Activated naive CD4-positive, alpha-beta T cell treated with anti-CD3 and anti-CD28 coated beads, Interleukin-2, amount 10 ng/mL, durations not matched to agents 7 days and 5 days (primary cell): Measurements from ENCODE around the gene PDP2.

ENCODE experiments used
- CTCF ChIA-PET: fragments of 350-600 bp; sonication (Branson Sonifier 250); formaldehyde crosslinking; loops from one replicate; lab custom pipeline; 2021; ENCODE audit warnings: antibody characterized with exemption; lab: Charles Lee
- DNase-seq: peaks from one replicate; pipeline ENCODE4 v3.0.0-alpha.2; 2020
- H3K27ac Mint-ChIP-seq: one replicate; pipeline ENCODE4 v1.8.0; 2021; ENCODE audit warnings: mild to moderate bottlenecking, moderate library complexity, mixed read lengths
- H3K27me3 Mint-ChIP-seq: one replicate; pipeline ENCODE4 v1.8.0; 2021; ENCODE audit warnings: mild to moderate bottlenecking, mixed read lengths
- H3K36me3 Mint-ChIP-seq: one replicate; pipeline ENCODE4 v1.8.0; 2021; ENCODE audit warnings: mixed read lengths
- H3K4me1 Mint-ChIP-seq: one replicate; pipeline ENCODE4 v1.8.0; 2021; ENCODE audit warnings: mixed read lengths
- H3K4me3 Mint-ChIP-seq: one replicate; pipeline ENCODE4 v1.8.0; 2021; ENCODE audit warnings: mild to moderate bottlenecking, moderate library complexity, mixed read lengths
- H3K9me3 Mint-ChIP-seq: one replicate; pipeline ENCODE4 v1.8.0; 2021; ENCODE audit warnings: mixed read lengths

PDP2 gene

GRCh38 chr16:66916518-66916917 is 36.2 kb downstream of the PDP2 start:
- H3K4me1 Mint-ChIP-seq, result no peaks in the 10 kb centered on the region
- no peak overlapping the region for H3K27ac Mint-ChIP-seq
- peaks cover 73% of the 10 kb centered on the region for H3K27me3 Mint-ChIP-seq
- no peak overlapping the region for H3K4me3 Mint-ChIP-seq
- H3K9me3 Mint-ChIP-seq, result no peaks in the 10 kb centered on the region
- CTCF ChIA-PET, result interaction anchor here (1.2 to 6.4 kb wide), 2 partner anchors 12 to 22 kb away, joined by 5 to 36 read pairs; no protein-coding TSS in a partner anchor
- DNase-seq, result no peak
- H3K36me3 Mint-ChIP-seq, result no peaks in the 10 kb centered on the region

GRCh38 chr16:66917741-66918140 is 37.4 kb downstream of the PDP2 start:
- no peak overlapping the region for H3K4me3 Mint-ChIP-seq
- no peaks in the 10 kb centered on the region for H3K4me1 Mint-ChIP-seq
- no peak overlapping the region for H3K27ac Mint-ChIP-seq
- H3K9me3 Mint-ChIP-seq, result no peaks in the 10 kb centered on the region
- H3K27me3 Mint-ChIP-seq, result peaks cover 77% of the 10 kb centered on the region
- CTCF ChIA-PET, result interaction anchor here (1.2 to 6.4 kb wide), 3 partner anchors 9 to 27 kb away, joined by 3 to 36 read pairs (median 4); no protein-coding TSS in a partner anchor
- H3K36me3 Mint-ChIP-seq, result no peaks in the 10 kb centered on the region
- no peak for DNase-seq

GRCh38 chr16:66918355-66918754 is 38.0 kb downstream of the PDP2 start:
- DNase-seq, result no peak
- H3K27ac Mint-ChIP-seq, result no peak overlapping the region
- H3K36me3 Mint-ChIP-seq, result no peaks in the 10 kb centered on the region
- no peaks in the 10 kb centered on the region for H3K4me1 Mint-ChIP-seq
- H3K27me3 Mint-ChIP-seq, result peaks cover 83% of the 10 kb centered on the region
- H3K4me3 Mint-ChIP-seq, result no peak overlapping the region
- H3K9me3 Mint-ChIP-seq, result no peaks in the 10 kb centered on the region
- CTCF ChIA-PET, result interaction anchor here (1.2 to 6.4 kb wide), 5 partner anchors 9 to 28 kb away, joined by 3 to 36 read pairs (median 7); no protein-coding TSS in a partner anchor

- Mint-ChIP-seq H3K36me3 (no peaks in the 10 kb centered on the region), H3K27ac (no peak within 1 kb of the TSS), H3K27me3 (peaks cover 86% of the 10 kb centered on the region), H3K4me1 (peaks cover 4% of the 10 kb centered on the region), H3K4me3 (no peak within 1 kb of the TSS), H3K9me3 (no peaks in the 10 kb centered on the region)
- CTCF ChIA-PET, result interaction anchor here (1.4 to 6.4 kb wide), 5 partner anchors 9 to 29 kb away, joined by 3 to 36 read pairs (median 7); no protein-coding TSS in a partner anchor
- no peak for DNase-seq
Measured at GRCh38 chr16:66918803-66919568, 38.7 kb downstream of the PDP2 start, which contains the start of gene CDH16. Gene CDH16 (minus strand): TSS chr16:66918885. CDS start chr16:66918065, 820 bp downstream.

- DNase-seq, result no peak
- CTCF ChIA-PET, result interaction anchor here (1.4 to 6.4 kb wide), 4 partner anchors 9 to 28 kb away, joined by 3 to 36 read pairs (median 8); no protein-coding TSS in a partner anchor
- no peak overlapping the region for H3K27ac Mint-ChIP-seq
- peaks cover 8% of the 10 kb centered on the region for H3K4me1 Mint-ChIP-seq
- no peaks in the 10 kb centered on the region for H3K36me3 Mint-ChIP-seq
- H3K9me3 Mint-ChIP-seq, result no peaks in the 10 kb centered on the region
- no peak overlapping the region for H3K4me3 Mint-ChIP-seq
- H3K27me3 Mint-ChIP-seq, result peaks cover 91% of the 10 kb centered on the region
Measured at GRCh38 chr16:66919569-66920298, 39.4 kb downstream of the PDP2 start.

- Mint-ChIP-seq H3K9me3 (no peaks in the 10 kb centered on the region), H3K36me3 (no peaks in the 10 kb centered on the region), H3K27me3 (peaks cover 91% of the 10 kb centered on the region), H3K27ac (no peak overlapping the region), H3K4me1 (peaks cover 9% of the 10 kb centered on the region), H3K4me3 (no peak overlapping the region)
- CTCF ChIA-PET, result interaction anchor here (1.4 to 6.4 kb wide), 3 partner anchors 8 to 27 kb away, joined by 3 to 36 read pairs (median 9); no protein-coding TSS in a partner anchor
- DNase-seq, result no peak
Measured at GRCh38 chr16:66920299-66920590, 39.9 kb downstream of the PDP2 start.

DNA sequence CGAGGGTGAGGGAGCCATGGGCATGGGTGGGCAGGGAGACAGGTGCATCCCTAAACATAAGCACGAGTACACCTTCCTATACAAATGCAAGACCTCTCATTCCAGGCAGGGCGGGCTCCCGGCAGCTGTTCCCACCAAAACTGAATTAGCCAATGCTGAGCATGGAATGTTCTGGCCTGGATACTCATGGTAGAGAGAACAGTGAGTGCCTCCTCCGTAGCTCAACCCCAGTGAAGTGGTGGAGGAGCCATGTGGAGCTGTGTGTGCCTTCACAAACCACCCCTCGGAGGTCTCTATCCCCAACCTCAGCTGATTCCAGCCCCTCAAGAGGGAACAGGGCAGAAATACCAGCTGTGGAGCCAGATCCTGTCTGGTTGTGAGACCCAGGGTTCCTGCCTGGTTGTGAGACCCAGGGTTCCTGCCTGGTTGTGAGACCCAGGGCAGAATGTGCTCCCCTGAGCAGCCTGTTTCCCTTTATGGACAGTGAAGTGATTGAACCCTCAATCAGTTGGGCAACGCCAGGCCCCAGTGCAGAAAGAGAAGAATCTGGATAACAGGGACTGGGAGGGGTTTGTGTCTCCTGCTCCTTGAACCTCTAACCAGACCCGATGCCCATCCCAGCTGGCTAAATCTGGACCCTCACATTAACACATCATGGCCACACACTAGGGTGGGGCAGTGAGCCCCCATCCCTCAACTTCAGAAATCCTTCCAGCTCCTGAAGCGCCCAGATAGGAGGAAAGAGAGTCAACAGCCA is 40.8 kb downstream of the PDP2 start:
- Mint-ChIP-seq H3K36me3 (no peaks in the 10 kb centered on the region), H3K4me3 (no peak overlapping the region), H3K27me3 (peaks cover 91% of the 10 kb centered on the region), H3K27ac (no peak overlapping the region), H3K4me1 (peaks cover 16% of the 10 kb centered on the region), H3K9me3 (no peaks in the 10 kb centered on the region)
- CTCF ChIA-PET, result interaction anchor here (0.9 to 6.4 kb wide), 3 partner anchors 10 to 27 kb away, joined by 3 to 36 read pairs (median 4); no protein-coding TSS in a partner anchor
- no peak for DNase-seq

- no peak for DNase-seq
- H3K4me1 Mint-ChIP-seq, result peaks cover 16% of the 10 kb centered on the region
- no peaks in the 10 kb centered on the region for H3K36me3 Mint-ChIP-seq
- no peaks in the 10 kb centered on the region for H3K9me3 Mint-ChIP-seq
- peaks cover 95% of the 10 kb centered on the region for H3K27me3 Mint-ChIP-seq
- CTCF ChIA-PET, result interaction anchor here (0.9 to 1.2 kb wide), 3 partner anchors 9 to 27 kb away, joined by 3 to 4 read pairs (median 3); no protein-coding TSS in a partner anchor
- H3K27ac Mint-ChIP-seq, result no peak overlapping the region
- H3K4me3 Mint-ChIP-seq, result no peak overlapping the region
Measured at GRCh38 chr16:66921729-66922450, 41.6 kb downstream of the PDP2 start.

- H3K27me3 Mint-ChIP-seq, result peaks cover 91% of the 10 kb centered on the region
- no peak overlapping the region for H3K27ac Mint-ChIP-seq
- no peaks in the 10 kb centered on the region for H3K9me3 Mint-ChIP-seq
- no peak overlapping the region for H3K4me3 Mint-ChIP-seq
- CTCF ChIA-PET, result interaction anchor here (1.0 to 7.1 kb wide), 2 partner anchors 10 to 26 kb away, joined by 3 to 135 read pairs; no protein-coding TSS in a partner anchor
- peaks cover 19% of the 10 kb centered on the region for H3K4me1 Mint-ChIP-seq
- H3K36me3 Mint-ChIP-seq, result no peaks in the 10 kb centered on the region
- DNase-seq, result no peak
Measured at GRCh38 chr16:66923247-66923731, 43.0 kb downstream of the PDP2 start.

GRCh38 chr16:66923866-66924265 is 43.6 kb downstream of the PDP2 start:
- DNase-seq, result no peak
- peaks cover 87% of the 10 kb centered on the region for H3K27me3 Mint-ChIP-seq
- no peaks in the 10 kb centered on the region for H3K9me3 Mint-ChIP-seq
- H3K4me3 Mint-ChIP-seq, result no peak overlapping the region
- no peaks in the 10 kb centered on the region for H3K36me3 Mint-ChIP-seq
- CTCF ChIA-PET, result interaction anchor here (1.0 to 7.1 kb wide), 2 partner anchors 10 to 27 kb away, joined by 3 to 135 read pairs; no protein-coding TSS in a partner anchor
- H3K27ac Mint-ChIP-seq, result no peak overlapping the region
- peaks cover 19% of the 10 kb centered on the region for H3K4me1 Mint-ChIP-seq

DNA sequence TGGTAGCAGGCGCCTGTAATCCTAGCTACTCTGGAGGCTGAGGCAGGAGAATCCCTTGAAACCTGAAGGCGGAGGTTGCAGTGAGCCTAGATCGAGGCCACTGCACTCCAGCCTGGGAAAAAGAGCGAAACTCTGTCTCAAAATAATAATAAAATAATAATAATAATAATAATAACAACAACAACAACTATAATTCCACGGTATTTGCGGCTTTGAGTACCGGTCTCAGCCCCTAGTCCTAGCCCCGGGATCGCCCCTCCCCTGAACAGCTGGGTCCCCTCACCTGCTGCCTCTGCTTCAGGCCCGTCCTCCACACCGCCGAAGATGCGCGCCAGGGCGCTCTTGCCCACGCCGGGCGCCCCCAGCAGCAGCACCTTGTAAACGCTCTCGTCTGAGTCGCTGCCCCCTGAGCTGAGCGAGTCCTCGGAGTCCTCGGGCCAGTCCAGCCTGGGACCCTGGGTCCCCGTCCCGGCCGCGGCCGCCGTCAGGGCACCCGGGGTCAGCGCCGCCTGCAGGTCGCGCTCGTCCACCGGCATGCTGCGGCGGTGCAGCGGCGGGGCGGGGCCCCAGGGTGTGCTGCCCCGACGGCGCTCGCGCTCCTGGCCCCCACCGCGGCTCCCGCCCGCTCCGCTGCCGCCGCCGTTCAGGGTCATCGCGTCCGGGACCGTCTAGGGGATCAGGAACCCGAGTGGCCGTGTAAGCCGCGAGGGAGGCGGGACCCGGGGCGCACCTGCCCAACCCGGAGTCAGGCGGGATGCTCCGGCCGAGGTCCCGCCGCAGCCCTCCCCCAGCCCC is 44.4 kb downstream of the PDP2 start:
- no peak overlapping the region for H3K27ac Mint-ChIP-seq
- no peaks in the 10 kb centered on the region for H3K9me3 Mint-ChIP-seq
- DNase-seq, result peak; percentile 60
- H3K27me3 Mint-ChIP-seq, result peaks cover 78% of the 10 kb centered on the region
- CTCF ChIA-PET, result interaction anchor here (0.8 to 7.1 kb wide), 3 partner anchors 28 to 52 kb away, joined by 3 to 135 read pairs (median 4); no protein-coding TSS in a partner anchor
- H3K36me3 Mint-ChIP-seq, result no peaks in the 10 kb centered on the region
- H3K4me3 Mint-ChIP-seq, result peak overlapping the region; percentile 18
- H3K4me1 Mint-ChIP-seq, result peaks cover 19% of the 10 kb centered on the region

GRCh38 chr16:66925322-66925840 is 45.1 kb downstream of the PDP2 start, which contains the start of gene RRAD:
Gene RRAD (minus strand): TSS chr16:66925535. CDS start chr16:66925179, 356 bp downstream.
- Mint-ChIP-seq H3K4me1 (peaks cover 19% of the 10 kb centered on the region), H3K9me3 (no peaks in the 10 kb centered on the region), H3K27ac (no peak within 1 kb of the TSS), H3K27me3 (peaks cover 72% of the 10 kb centered on the region), H3K36me3 (no peaks in the 10 kb centered on the region), H3K4me3 (peak within 1 kb of the TSS; percentile 51)
- DNase-seq, result no peak
- CTCF ChIA-PET, result interaction anchor here (0.8 to 7.1 kb wide), 4 partner anchors 15 to 53 kb away, joined by 3 to 135 read pairs (median 4); partner anchors contain the start of gene CES3
